Measurements from ENCODE around the gene LILRB1. TPM values are rescaled to one million over a fixed set of nuclear protein-coding genes. Genes with fewer than 3 reads are reported as not detected.
A peak's percentile ranks its signal among the peaks of the same experiment; 100 is the strongest.

Gene LILRB1
- total and polyA plus RNA-seq, 9 of the 15 experiments (the other 6 are each of a cell fraction or from before 2014, with no cell fraction given) = not detected

DNA sequence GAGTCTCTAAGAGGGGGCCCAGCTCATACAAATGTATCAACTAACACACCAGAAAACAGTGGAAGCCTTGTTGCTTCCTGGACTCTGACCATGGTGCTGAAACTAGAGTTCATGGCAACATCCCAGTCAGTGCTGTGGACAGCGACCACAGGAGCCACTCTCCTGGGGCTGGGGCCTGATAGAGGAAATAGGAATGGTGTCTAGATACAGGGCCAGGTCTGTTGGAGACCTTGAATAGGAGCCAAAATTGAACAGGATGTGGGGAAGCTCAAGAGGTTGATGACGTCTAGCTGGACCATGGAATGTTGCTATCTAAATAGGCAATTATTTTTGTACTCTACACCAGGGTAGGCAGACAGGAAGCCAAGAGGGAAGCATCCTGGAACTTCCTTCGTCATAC lies 54.2 kb downstream of the LILRB1 start (continued):
- TF ChIP-seq, protein P1, sequence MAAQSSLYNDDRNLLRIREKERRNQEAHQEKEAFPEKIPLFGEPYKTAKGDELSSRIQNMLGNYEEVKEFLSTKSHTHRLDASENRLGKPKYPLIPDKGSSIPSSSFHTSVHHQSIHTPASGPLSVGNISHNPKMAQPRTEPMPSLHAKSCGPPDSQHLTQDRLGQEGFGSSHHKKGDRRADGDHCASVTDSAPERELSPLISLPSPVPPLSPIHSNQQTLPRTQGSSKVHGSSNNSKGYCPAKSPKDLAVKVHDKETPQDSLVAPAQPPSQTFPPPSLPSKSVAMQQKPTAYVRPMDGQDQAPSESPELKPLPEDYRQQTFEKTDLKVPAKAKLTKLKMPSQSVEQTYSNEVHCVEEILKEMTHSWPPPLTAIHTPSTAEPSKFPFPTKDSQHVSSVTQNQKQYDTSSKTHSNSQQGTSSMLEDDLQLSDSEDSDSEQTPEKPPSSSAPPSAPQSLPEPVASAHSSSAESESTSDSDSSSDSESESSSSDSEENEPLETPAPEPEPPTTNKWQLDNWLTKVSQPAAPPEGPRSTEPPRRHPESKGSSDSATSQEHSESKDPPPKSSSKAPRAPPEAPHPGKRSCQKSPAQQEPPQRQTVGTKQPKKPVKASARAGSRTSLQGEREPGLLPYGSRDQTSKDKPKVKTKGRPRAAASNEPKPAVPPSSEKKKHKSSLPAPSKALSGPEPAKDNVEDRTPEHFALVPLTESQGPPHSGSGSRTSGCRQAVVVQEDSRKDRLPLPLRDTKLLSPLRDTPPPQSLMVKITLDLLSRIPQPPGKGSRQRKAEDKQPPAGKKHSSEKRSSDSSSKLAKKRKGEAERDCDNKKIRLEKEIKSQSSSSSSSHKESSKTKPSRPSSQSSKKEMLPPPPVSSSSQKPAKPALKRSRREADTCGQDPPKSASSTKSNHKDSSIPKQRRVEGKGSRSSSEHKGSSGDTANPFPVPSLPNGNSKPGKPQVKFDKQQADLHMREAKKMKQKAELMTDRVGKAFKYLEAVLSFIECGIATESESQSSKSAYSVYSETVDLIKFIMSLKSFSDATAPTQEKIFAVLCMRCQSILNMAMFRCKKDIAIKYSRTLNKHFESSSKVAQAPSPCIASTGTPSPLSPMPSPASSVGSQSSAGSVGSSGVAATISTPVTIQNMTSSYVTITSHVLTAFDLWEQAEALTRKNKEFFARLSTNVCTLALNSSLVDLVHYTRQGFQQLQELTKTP (IDR thresholded peaks at IDR 0.05; ENCODE audit: low read depth in 1 of 2, partially characterized antibody in 2 of 2) = peak in 1 of 2 experiments; percentile 99
- TF ChIP-seq TAF9B (IDR thresholded peaks at IDR 0.05; ENCODE audit: partially characterized antibody) (no peak), VEZF1 (CRISPR knock-in tag; IDR thresholded peaks at IDR 0.05) (peak; percentile 43; the same call in 1 of the 2 replicates), MLX (CRISPR knock-in tag; conservative IDR thresholded peaks at IDR 0.05) (no peak), SFPQ (IDR thresholded peaks at IDR 0.05; ENCODE audit: low read depth, low read length) (no peak), MECOM (CRISPR knock-in tag; IDR thresholded peaks at IDR 0.05) (peak; percentile 49; the same call in 1 of the 2 replicates), SMARCA4 (IDR thresholded peaks at IDR 0.05) (no peak), CC2D1A (IDR thresholded peaks at IDR 0.05) (no peak), SMARCB1 (IDR thresholded peaks at IDR 0.05; ENCODE audit: insufficient read length, low read depth) (no peak), TGIF2 (CRISPR knock-in tag; IDR thresholded peaks at IDR 0.05) (peak; percentile 90), NFXL1 (CRISPR knock-in tag; IDR thresholded peaks at IDR 0.05) (no peak), HSF4 (CRISPR knock-in tag; IDR thresholded peaks at IDR 0.05; ENCODE audit: borderline replicate concordance) (no peak), TAL1 (IDR thresholded peaks at IDR 0.05) (no peak), DMBX1 (CRISPR knock-in tag; IDR thresholded peaks at IDR 0.05; ENCODE audit: borderline replicate concordance) (peak; percentile 94), ATF7 (IDR thresholded peaks at IDR 0.05) (no peak), NFYB (IDR thresholded peaks at IDR 0.05; ENCODE audit: extremely low read depth, insufficient read length) (no peak)
- TF ChIP-seq, protein P2, sequence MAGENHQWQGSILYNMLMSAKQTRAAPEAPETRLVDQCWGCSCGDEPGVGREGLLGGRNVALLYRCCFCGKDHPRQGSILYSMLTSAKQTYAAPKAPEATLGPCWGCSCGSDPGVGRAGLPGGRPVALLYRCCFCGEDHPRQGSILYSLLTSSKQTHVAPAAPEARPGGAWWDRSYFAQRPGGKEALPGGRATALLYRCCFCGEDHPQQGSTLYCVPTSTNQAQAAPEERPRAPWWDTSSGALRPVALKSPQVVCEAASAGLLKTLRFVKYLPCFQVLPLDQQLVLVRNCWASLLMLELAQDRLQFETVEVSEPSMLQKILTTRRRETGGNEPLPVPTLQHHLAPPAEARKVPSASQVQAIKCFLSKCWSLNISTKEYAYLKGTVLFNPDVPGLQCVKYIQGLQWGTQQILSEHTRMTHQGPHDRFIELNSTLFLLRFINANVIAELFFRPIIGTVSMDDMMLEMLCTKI (IDR thresholded peaks at IDR 0.05; ENCODE audit: partially characterized antibody) = no peak
